ENCODE results near the gene CYB561A3. TPM values are rescaled to one million over a fixed set of nuclear protein-coding genes. Genes with fewer than 3 reads are reported as not detected.

Gene CYB561A3
- total RNA-seq, 1 experiment from 2014 or later, result 21.7 TPM

DNA sequence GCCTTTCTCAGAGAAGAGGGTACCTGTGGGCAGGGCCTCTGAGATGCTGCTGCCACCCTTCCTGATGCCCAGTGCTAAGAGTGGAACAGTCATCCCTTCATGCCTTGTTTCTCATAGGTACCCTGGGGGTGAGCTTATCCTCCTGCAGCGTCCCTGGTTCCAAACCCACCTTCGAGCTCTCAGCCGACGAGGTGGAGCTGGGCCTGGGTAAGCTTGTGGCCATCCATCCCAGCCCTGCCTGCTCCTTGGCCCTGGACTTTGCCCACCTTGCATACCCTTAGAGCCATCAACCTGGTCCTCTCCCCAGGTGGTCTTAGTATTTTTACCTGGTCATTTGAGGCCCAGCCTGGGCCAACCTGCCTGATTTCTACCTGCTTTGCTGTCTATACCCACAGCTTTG is 20.0 kb downstream of the CYB561A3 start:
- H3K27ac Mint-ChIP-seq, result no peak overlapping the region
- no peaks in the 10 kb centered on the region for H3K4me1 ChIP-seq (ENCODE audit: insufficient read depth, low read length)
- H3K56ac ChIP-seq (ENCODE audit: insufficient read length, low read depth, low read length), result no peak overlapping the region
- DNase-seq, result no peak
- H4K8ac ChIP-seq (replicated peaks; ENCODE audit: insufficient read length, low read depth, low read length), result no peak overlapping the region
- no peak overlapping the region for H3T11ph ChIP-seq (ENCODE audit: low read length)
- no peaks in the 10 kb centered on the region for H3K23me2 ChIP-seq (ENCODE audit: insufficient read length, low read depth, low read length, poor library complexity, severe bottlenecking)
- WGBS (ENCODE audit: extremely low coverage, insufficient read length, low lambda C conversion rate), result no CpG with 5 or more reads among the region's 4 CpGs
- no peak overlapping the region for H3K14ac ChIP-seq (ENCODE audit: insufficient read depth, low read length)
- H3K27me3 ChIP-seq (ENCODE audit: insufficient read depth, low read length), result no peaks in the 10 kb centered on the region
- H2AK5ac ChIP-seq (ENCODE audit: insufficient read length, low read length), result no peak overlapping the region
- H3K79me1 ChIP-seq (ENCODE audit: insufficient read depth, low read depth, low read length, poor library complexity, severe bottlenecking), result no peaks in the 10 kb centered on the region
- H2BK20ac ChIP-seq (ENCODE audit: low read depth, low read length, poor library complexity, severe bottlenecking), result no peak overlapping the region
- no peak overlapping the region for H3K4ac ChIP-seq (ENCODE audit: low read depth, low read length)
- H4K5ac ChIP-seq (ENCODE audit: insufficient read length, low read depth, low read length), result no peak overlapping the region
- no peak overlapping the region for H3K4me3 Mint-ChIP-seq
- H4K20me1 ChIP-seq (ENCODE audit: control insufficient read depth, insufficient read depth, insufficient read length), result no peaks in the 10 kb centered on the region
- H2BK5ac ChIP-seq (ENCODE audit: insufficient read length, low read length), result no peak overlapping the region
- TF ChIP-seq CTCF (conservative IDR thresholded peaks at IDR 0.05), result no peak
- no peaks in the 10 kb centered on the region for H3K79me2 ChIP-seq (ENCODE audit: insufficient read depth, low read length)
- H3K18ac ChIP-seq (ENCODE audit: insufficient read length, low read depth, low read length), result no peak overlapping the region
- no peak overlapping the region for H4K91ac ChIP-seq (ENCODE audit: insufficient read length, low read depth, low read length)
- no peak overlapping the region for H3K27ac ChIP-seq (ENCODE audit: insufficient read length, low read depth, low read length)
- no peaks in the 10 kb centered on the region for H3K27me3 Mint-ChIP-seq (ENCODE audit: low read depth)
- no peaks in the 10 kb centered on the region; a peak in 1 of 5 replicates for H3K9me3 Mint-ChIP-seq
- H2BK12ac ChIP-seq (ENCODE audit: insufficient read length, low read depth, low read length), result no peak overlapping the region
- H3K9me3 ChIP-seq (ENCODE audit: control insufficient read depth, low read depth, low read length), result no peaks in the 10 kb centered on the region
- no peak overlapping the region for H2AFZ ChIP-seq (ENCODE audit: low read length)
- no peak overlapping the region for H2BK120ac ChIP-seq (ENCODE audit: low read depth, low read length, poor library complexity, severe bottlenecking)
- H3K4me2 ChIP-seq (ENCODE audit: insufficient read depth, insufficient read length, low read length), result no peak overlapping the region
- H3K9ac ChIP-seq (ENCODE audit: extremely low read depth, insufficient read length, low read length), result no peak overlapping the region
- peaks cover 5 to 49% (median 41%) of the 10 kb centered on the region in 3 experiments for H3K36me3 Mint-ChIP-seq (ENCODE audit: insufficient read depth in 1 of 3, low read depth in 3 of 3)
- no peak overlapping the region for H3K23ac ChIP-seq (ENCODE audit: insufficient read length, low read depth, low read length)
- no peak overlapping the region for H2BK15ac ChIP-seq (ENCODE audit: low read depth, low read length)
- H3K4me1 Mint-ChIP-seq, result 0 out of 4 replicates have a peak, but pooled peaks cover 0 to under 1% of the 10 kb centered on the region in 2 experiments
